Uterus (tissue), 4 donors: Measurements from ENCODE around the gene KRTDAP. TPM values are rescaled to one million over a fixed set of nuclear protein-coding genes. Genes with fewer than 3 reads are reported as not detected.
"Not testable (repeated sequence)": the region's sequence is repeated elsewhere in the genome, so short reads cannot be mapped to it uniquely, and the experiment has no call there.

Source experiments
- DNase-seq, 2 donors: peaks; one replicate each; pipeline ENCODE4 v3.0.0-alpha.2; 2019 to 2020
- H3K27ac ChIP-seq, 2 donors: fragments of 200-600 bp; sonication (generic); 1 replicate in 1 of 2; 2 replicates in 1 of 2; pipeline ENCODE4 v1.5.1; 2016 to 2018
- H3K27me3 ChIP-seq, 2 donors: fragments of 200-600 bp; sonication (generic); one replicate each; pipeline ENCODE4 v1.5.1; 2018 to 2019; ENCODE audit warnings: control low read depth in 1 of 2
- H3K36me3 ChIP-seq, 2 donors: fragments of 200-600 bp; sonication (generic); one replicate each; pipeline ENCODE4 v1.5.1; 2019; ENCODE audit warnings: control low read depth in 1 of 2
- H3K4me1 ChIP-seq, 2 donors: fragments of 200-600 bp; sonication (generic); one replicate each; pipeline ENCODE4 v1.5.1; 2018 to 2019; ENCODE audit warnings: control low read depth in 1 of 2
- H3K4me3 ChIP-seq, 2 donors: fragments of 200-600 bp; sonication (generic); 1 replicate in 1 of 2; 2 replicates in 1 of 2; pipeline ENCODE4 v1.5.1; 2018 to 2019; ENCODE audit warnings: mild to moderate bottlenecking in 1 of 2
- H3K9me3 ChIP-seq, 2 donors: fragments of 200-600 bp; sonication (generic); one replicate each; pipeline ENCODE4 v1.5.1; 2019; ENCODE audit warnings: control low read depth in 1 of 2
- POLR2A ChIP-seq, 2 donors: fragments of 450-650 bp; IDR thresholded peaks; one replicate each; pipeline ENCODE4 v1.6.1; 2016; ENCODE audit warnings: antibody characterized with exemption in 2 of 2, mild to moderate bottlenecking in 1 of 2, moderate library complexity in 1 of 2
- intact Hi-C: fragments of 100-400 bp; cut with DNase I; formaldehyde crosslinking; loops from one replicate; pipeline ENCODE4 v1.15.1; 2023; ENCODE audit warnings: low total_unique reads
- total RNA-seq, 4 donors: library from RNA; depleted of rRNA in 3 of 4; stranded (reverse); fragments of >200 nt in 3 of 4; gene quantifications; one replicate each; pipeline versions ENCODE4 v1.1.0 to v1.2.4, GENCODE V29; 2014 to 2023
- TF ChIP-seq, protein P1 (sequence below), 4 experiments: fragments of 200-600 bp in 2 of 4; fragments of 450-650 bp in 2 of 4; sonication (generic) in 2 of 4; IDR thresholded peaks; one replicate each; pipeline ENCODE4 v1.5.1; 2016 to 2019; ENCODE audit warnings: antibody characterized with exemption in 4 of 4, mild to moderate bottlenecking in 2 of 4, moderate library complexity in 1 of 4
- donor health status: DM: yes; HTN: yes; CAD: no.

Gene KRTDAP
- total RNA-seq, 4 donors from 2014 or later: not detected

DNA sequence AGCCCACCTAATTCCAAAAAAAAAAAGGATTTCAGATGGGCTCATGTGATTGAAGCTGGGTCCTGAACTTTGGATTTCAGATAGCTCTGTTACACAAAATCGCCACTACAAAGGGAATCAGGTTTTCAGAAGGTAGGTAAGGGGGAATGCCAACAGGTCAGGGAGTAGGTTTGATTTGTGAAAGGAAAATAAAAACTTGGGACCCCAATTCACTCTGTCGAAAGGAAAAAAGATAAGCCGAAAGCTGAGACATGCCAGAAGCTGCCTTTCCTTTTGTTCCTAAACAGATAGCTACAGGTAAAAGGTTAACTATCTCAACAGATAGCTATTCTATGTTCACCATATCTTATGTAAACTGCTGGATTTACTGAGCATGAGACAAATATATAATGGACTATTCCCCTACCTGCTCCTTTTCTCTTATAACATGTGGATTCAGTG lies 4.0 kb downstream of the KRTDAP start:
- Histone ChIP-seq H3K4me3 (no peak overlapping the region), H3K9me3 (no peaks in the 10 kb centered on the region), H3K27ac (no peak overlapping the region), H3K4me1 (no peaks in the 10 kb centered on the region), H3K36me3 (no peaks in the 10 kb centered on the region), H3K27me3 (no peaks in the 10 kb centered on the region)
- DNase-seq: no peak
- intact Hi-C loops: no loop called here
- TF ChIP-seq POLR2A (IDR thresholded peaks at IDR 0.05): no peak
- TF ChIP-seq, protein P1, sequence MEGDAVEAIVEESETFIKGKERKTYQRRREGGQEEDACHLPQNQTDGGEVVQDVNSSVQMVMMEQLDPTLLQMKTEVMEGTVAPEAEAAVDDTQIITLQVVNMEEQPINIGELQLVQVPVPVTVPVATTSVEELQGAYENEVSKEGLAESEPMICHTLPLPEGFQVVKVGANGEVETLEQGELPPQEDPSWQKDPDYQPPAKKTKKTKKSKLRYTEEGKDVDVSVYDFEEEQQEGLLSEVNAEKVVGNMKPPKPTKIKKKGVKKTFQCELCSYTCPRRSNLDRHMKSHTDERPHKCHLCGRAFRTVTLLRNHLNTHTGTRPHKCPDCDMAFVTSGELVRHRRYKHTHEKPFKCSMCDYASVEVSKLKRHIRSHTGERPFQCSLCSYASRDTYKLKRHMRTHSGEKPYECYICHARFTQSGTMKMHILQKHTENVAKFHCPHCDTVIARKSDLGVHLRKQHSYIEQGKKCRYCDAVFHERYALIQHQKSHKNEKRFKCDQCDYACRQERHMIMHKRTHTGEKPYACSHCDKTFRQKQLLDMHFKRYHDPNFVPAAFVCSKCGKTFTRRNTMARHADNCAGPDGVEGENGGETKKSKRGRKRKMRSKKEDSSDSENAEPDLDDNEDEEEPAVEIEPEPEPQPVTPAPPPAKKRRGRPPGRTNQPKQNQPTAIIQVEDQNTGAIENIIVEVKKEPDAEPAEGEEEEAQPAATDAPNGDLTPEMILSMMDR (IDR thresholded peaks at IDR 0.05): no peak

DNA sequence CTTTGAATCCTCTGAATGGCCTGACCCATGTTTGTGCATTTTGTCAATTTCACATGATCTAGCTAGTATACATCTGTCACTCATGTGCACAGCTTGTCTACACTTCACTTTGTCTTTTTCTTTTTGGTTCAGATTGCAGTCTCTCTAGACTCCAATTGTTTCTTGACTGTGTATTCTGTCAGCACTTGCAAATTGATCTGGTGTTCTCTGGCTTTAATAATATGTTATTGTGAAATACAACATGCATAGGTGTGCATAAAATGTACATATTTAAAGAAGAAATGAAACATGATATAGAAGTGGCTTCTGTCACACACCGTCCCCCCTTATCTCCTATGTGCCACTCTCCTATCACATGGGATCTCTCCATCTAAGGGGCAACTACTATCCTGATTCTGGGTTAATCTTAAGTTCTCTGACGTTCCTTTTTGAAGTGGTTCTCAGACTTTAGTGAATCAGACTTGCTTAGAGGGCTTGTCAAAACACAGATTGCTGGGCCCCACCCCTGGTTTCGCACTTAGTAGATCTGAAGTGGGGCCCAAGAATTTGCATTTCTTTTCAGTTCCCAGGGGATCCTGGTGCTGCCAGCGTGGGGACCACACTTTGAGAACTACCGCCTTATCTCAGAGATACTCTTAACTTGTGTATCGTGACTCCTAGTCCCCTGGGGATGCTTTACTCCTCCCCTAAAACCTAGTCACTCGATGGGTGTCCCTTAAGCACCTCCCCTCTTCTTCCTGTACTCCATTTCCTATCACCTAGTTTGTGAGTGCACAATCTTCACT lies 5.8 kb downstream of the KRTDAP start:
- no peaks in the 10 kb centered on the region for H3K9me3 ChIP-seq
- H3K36me3 ChIP-seq: no peaks in the 10 kb centered on the region
- no peaks in the 10 kb centered on the region for H3K4me1 ChIP-seq
- intact Hi-C loops: no loop called here
- no peak overlapping the region for H3K27ac ChIP-seq
- H3K27me3 ChIP-seq: no peaks in the 10 kb centered on the region
- H3K4me3 ChIP-seq: no peak overlapping the region
- DNase-seq: no peak
- TF ChIP-seq, protein P1 (IDR thresholded peaks at IDR 0.05): no peak
- TF ChIP-seq POLR2A (IDR thresholded peaks at IDR 0.05): no peak

DNA sequence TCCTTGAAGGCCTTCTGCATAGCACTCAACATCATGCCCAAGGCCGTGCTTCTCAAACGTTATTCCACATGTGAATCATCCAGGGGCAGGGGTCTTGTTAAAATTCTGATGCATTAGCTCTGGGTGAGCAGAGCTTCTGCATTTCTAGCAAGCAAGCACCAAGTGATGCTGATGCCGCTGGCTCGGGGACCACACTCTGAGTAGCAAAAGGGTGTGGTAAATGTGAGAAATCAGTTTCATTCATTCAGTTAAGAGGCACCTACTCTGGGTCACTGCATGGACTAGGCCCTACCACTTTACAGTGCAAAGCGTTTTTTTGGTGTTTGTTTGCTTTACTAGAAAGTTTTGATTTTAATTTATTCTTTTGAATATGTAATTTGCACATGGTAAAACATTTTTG lies 7.2 kb downstream of the KRTDAP start:
- H3K4me1 ChIP-seq: no peaks in the 10 kb centered on the region
- no peaks in the 10 kb centered on the region for H3K9me3 ChIP-seq
- no peaks in the 10 kb centered on the region for H3K36me3 ChIP-seq
- H3K27me3 ChIP-seq: no peaks in the 10 kb centered on the region
- DNase-seq: no peak
- intact Hi-C loops: no loop called here
- no peak for TF ChIP-seq POLR2A (IDR thresholded peaks at IDR 0.05)
- TF ChIP-seq, protein P1 (IDR thresholded peaks at IDR 0.05): no peak
- H3K4me3 ChIP-seq: no peak overlapping the region
- H3K27ac ChIP-seq: no peak overlapping the region

- intact Hi-C loops: no loop called here
- Histone ChIP-seq H3K27me3 (no peaks in the 10 kb centered on the region), H3K9me3 (no peaks in the 10 kb centered on the region), H3K4me3 (no peak overlapping the region), H3K27ac (no peak overlapping the region), H3K4me1 (no peaks in the 10 kb centered on the region), H3K36me3 (no peaks in the 10 kb centered on the region)
- no peak for DNase-seq
- TF ChIP-seq, protein P1 (IDR thresholded peaks at IDR 0.05): no peak
- no peak for TF ChIP-seq POLR2A (IDR thresholded peaks at IDR 0.05)
Measured at GRCh38 chr19:35478794-35479677, 11.2 kb downstream of the KRTDAP start.

- no peak overlapping the region for H3K27ac ChIP-seq
- no peak for TF ChIP-seq POLR2A (IDR thresholded peaks at IDR 0.05)
- TF ChIP-seq, protein P1 (IDR thresholded peaks at IDR 0.05): no peak
- no peaks in the 10 kb centered on the region for H3K27me3 ChIP-seq
- H3K4me3 ChIP-seq: no peak overlapping the region
- DNase-seq: no peak
- H3K4me1 ChIP-seq: no peaks in the 10 kb centered on the region
- H3K36me3 ChIP-seq: no peaks in the 10 kb centered on the region
- intact Hi-C loops: no loop called here
- no peaks in the 10 kb centered on the region for H3K9me3 ChIP-seq
Measured at GRCh38 chr19:35476149-35476548, 14.1 kb downstream of the KRTDAP start.

GRCh38 chr19:35474594-35474993 lies 15.7 kb downstream of the KRTDAP start:
- H3K27me3 ChIP-seq, H3K4me3 ChIP-seq, H3K9me3 ChIP-seq, H3K27ac ChIP-seq, intact Hi-C loops, H3K4me1 ChIP-seq, DNase-seq, H3K36me3 ChIP-seq: not testable (repeated sequence)
